ENCODE data around the gene CCDC157. TPM values are rescaled to one million over a fixed set of nuclear protein-coding genes. Genes with fewer than 3 reads are reported as not detected.

Gene CCDC157
- total RNA-seq, 2 experiments from 2014 or later, result 3.3 to 3.4 TPM

GRCh38 chr22:30372915-30373314 is 16.1 kb downstream of the CCDC157 start:
- Histone ChIP-seq H3K4me3 (ENCODE audit: low read depth, low read length, poor library complexity, severe bottlenecking) (no peak overlapping the region), H3K36me3 (ENCODE audit: insufficient read depth, low read length) (no peaks in the 10 kb centered on the region), H3K9me2 (ENCODE audit: insufficient read depth, low read length) (no peaks in the 10 kb centered on the region), H3K79me2 (ENCODE audit: insufficient read depth, low read depth, low read length) (no peaks in the 10 kb centered on the region), H3K4me2 (ENCODE audit: low read length) (no peak overlapping the region), H3K27ac (ENCODE audit: low read depth, low read length, poor library complexity, severe bottlenecking) (no peak overlapping the region), H4K20me1 (ENCODE audit: insufficient read depth, low read length) (no peaks in the 10 kb centered on the region), H3K4me1 (ENCODE audit: insufficient read depth, low read length, poor library complexity, severe bottlenecking) (no peaks in the 10 kb centered on the region), H3K9me3 (ENCODE audit: low read length) (no peaks in the 10 kb centered on the region), H2AFZ (ENCODE audit: low read length) (no peak overlapping the region)
- ChIA-PET POLR2A (interaction anchor here (0.6 kb wide), 1 partner anchor 112 kb away, joined by 3 read pairs; no protein-coding TSS in a partner anchor), CTCF (ENCODE audit: unreplicated experiment) (no interaction called here)
- intact Hi-C loops (cut with micrococcal nuclease; ENCODE audit: unreplicated experiment), result no loop called here
- no TSS peak for BruUV-seq (replicated peaks)
- DNase-seq (ENCODE audit: low spot score), result no peak
- TF ChIP-seq EZH2phosphoT487 (IDR thresholded peaks at IDR 0.05; ENCODE audit: borderline replicate concordance, low read depth, low read length), result no peak
- TF ChIP-seq, protein P1, sequence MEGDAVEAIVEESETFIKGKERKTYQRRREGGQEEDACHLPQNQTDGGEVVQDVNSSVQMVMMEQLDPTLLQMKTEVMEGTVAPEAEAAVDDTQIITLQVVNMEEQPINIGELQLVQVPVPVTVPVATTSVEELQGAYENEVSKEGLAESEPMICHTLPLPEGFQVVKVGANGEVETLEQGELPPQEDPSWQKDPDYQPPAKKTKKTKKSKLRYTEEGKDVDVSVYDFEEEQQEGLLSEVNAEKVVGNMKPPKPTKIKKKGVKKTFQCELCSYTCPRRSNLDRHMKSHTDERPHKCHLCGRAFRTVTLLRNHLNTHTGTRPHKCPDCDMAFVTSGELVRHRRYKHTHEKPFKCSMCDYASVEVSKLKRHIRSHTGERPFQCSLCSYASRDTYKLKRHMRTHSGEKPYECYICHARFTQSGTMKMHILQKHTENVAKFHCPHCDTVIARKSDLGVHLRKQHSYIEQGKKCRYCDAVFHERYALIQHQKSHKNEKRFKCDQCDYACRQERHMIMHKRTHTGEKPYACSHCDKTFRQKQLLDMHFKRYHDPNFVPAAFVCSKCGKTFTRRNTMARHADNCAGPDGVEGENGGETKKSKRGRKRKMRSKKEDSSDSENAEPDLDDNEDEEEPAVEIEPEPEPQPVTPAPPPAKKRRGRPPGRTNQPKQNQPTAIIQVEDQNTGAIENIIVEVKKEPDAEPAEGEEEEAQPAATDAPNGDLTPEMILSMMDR (conservative IDR thresholded peaks at IDR 0.05; ENCODE audit: low read length), result no peak

GRCh38 chr22:30373331-30374325 is 16.8 kb downstream of the CCDC157 start:
- Histone ChIP-seq H3K9me3 (ENCODE audit: low read length) (no peaks in the 10 kb centered on the region), H4K20me1 (ENCODE audit: insufficient read depth, low read length) (no peaks in the 10 kb centered on the region), H3K27ac (ENCODE audit: low read depth, low read length, poor library complexity, severe bottlenecking) (no peak overlapping the region), H3K9me2 (ENCODE audit: insufficient read depth, low read length) (no peaks in the 10 kb centered on the region), H3K4me2 (ENCODE audit: low read length) (no peak overlapping the region), H3K4me1 (ENCODE audit: insufficient read depth, low read length, poor library complexity, severe bottlenecking) (no peaks in the 10 kb centered on the region), H3K4me3 (ENCODE audit: low read depth, low read length, poor library complexity, severe bottlenecking) (no peak overlapping the region), H3K36me3 (ENCODE audit: insufficient read depth, low read length) (no peaks in the 10 kb centered on the region), H3K79me2 (ENCODE audit: insufficient read depth, low read depth, low read length) (no peaks in the 10 kb centered on the region), H2AFZ (ENCODE audit: low read length) (no peak overlapping the region)
- ChIA-PET POLR2A (interaction anchor here (0.6 kb wide), 1 partner anchor 607 kb away, joined by 4 read pairs; the partner anchor contains the start of genes UQCR10 and ZMAT5), CTCF (ENCODE audit: unreplicated experiment) (no interaction called here)
- BruUV-seq (replicated peaks), result no TSS peak
- no peak for TF ChIP-seq EZH2phosphoT487 (IDR thresholded peaks at IDR 0.05; ENCODE audit: borderline replicate concordance, low read depth, low read length)
- TF ChIP-seq, protein P1 (conservative IDR thresholded peaks at IDR 0.05; ENCODE audit: low read length), result no peak
- intact Hi-C loops (cut with micrococcal nuclease; ENCODE audit: unreplicated experiment), result no loop called here
- DNase-seq (ENCODE audit: low spot score), result no peak

Data from OCI-LY7 (cell line).